DND-41 (cell line): Measurements from ENCODE around the gene PRKCE.

ENCODE experiments used
- ATAC-seq: fragments of 200-7000 bp; cut with Tn5 transposase; 3 replicates; pipeline ENCODE4 v1.9.1; 2021; ENCODE audit warnings: low read depth; ENCODE audit not compliant: insufficient read depth
- DNase-seq: peaks from one replicate; pipeline ENCODE4 v3.0.0-alpha.2; 2020
- H2AFZ ChIP-seq: 2 replicates; pipeline ENCODE4 v1.6.0; 2012; ENCODE audit warnings: low read depth, low read length
- H3K27ac ChIP-seq: 2 replicates; pipeline ENCODE4 v1.5.1; 2012; ENCODE audit warnings: low read length, inconsistent platforms
- H3K27me3 ChIP-seq: fragments of 200-600 bp; sonication (generic); 2 replicates; pipeline ENCODE4 v1.6.0; 2012; ENCODE audit warnings: low read length, mild to moderate bottlenecking, inconsistent platforms; ENCODE audit not compliant: insufficient read depth, poor library complexity
- H3K36me3 ChIP-seq: 2 replicates; pipeline ENCODE4 v1.5.1; 2012; ENCODE audit warnings: low read length, inconsistent platforms; ENCODE audit not compliant: insufficient read depth
- H3K4me1 ChIP-seq: 2 replicates; pipeline ENCODE4 v1.5.1; 2012; ENCODE audit warnings: mild to moderate bottlenecking, low read length; ENCODE audit not compliant: insufficient read depth
- H3K4me2 ChIP-seq: 2 replicates; pipeline ENCODE4 v1.6.0; 2012; ENCODE audit warnings: mild to moderate bottlenecking, moderate library complexity, low read length, inconsistent platforms; ENCODE audit not compliant: insufficient read depth
- H3K4me3 ChIP-seq, 2 experiments: fragments of 200-600 bp in 1 of 2; shearing (Covaris generic) in 1 of 2; 2 replicates each; pipeline ENCODE4 v1.5.1; 2012 to 2016; ENCODE audit warnings: inconsistent platforms in 2 of 2, low read length in 2 of 2, mild to moderate bottlenecking in 2 of 2, low read depth in 1 of 2, moderate library complexity in 1 of 2
- H3K79me2 ChIP-seq: 2 replicates; pipeline ENCODE4 v1.6.0; 2012; ENCODE audit warnings: low read length, inconsistent platforms; ENCODE audit not compliant: insufficient read depth
- H3K9ac ChIP-seq: 2 replicates; pipeline ENCODE4 v1.6.0; 2012; ENCODE audit warnings: low read depth, mild to moderate bottlenecking, inconsistent platforms, low read length, moderate library complexity
- H3K9me3 ChIP-seq: 2 replicates; pipeline ENCODE4 v1.5.1; 2012; ENCODE audit warnings: low read length, moderate library complexity, mild to moderate bottlenecking, inconsistent platforms; ENCODE audit not compliant: insufficient read depth, severe bottlenecking
- H4K20me1 ChIP-seq: 2 replicates; pipeline ENCODE4 v1.6.0; 2012; ENCODE audit warnings: low read length; ENCODE audit not compliant: insufficient read depth
- CTCF ChIP-seq: IDR thresholded peaks from 2 replicates; pipeline ENCODE4 v1.5.1; 2012; ENCODE audit warnings: borderline replicate concordance, low read length, moderate library complexity, mild to moderate bottlenecking; ENCODE audit not compliant: poor library complexity, severe bottlenecking; ENCODE audit errors: extremely low read depth
- EZH2 ChIP-seq: IDR thresholded peaks from 3 replicates; pipeline ENCODE4 v1.6.1; 2012; ENCODE audit warnings: borderline replicate concordance, low read depth, mild to moderate bottlenecking, moderate library complexity, low read length, inconsistent platforms; ENCODE audit not compliant: severe bottlenecking

Gene PRKCE

DNA sequence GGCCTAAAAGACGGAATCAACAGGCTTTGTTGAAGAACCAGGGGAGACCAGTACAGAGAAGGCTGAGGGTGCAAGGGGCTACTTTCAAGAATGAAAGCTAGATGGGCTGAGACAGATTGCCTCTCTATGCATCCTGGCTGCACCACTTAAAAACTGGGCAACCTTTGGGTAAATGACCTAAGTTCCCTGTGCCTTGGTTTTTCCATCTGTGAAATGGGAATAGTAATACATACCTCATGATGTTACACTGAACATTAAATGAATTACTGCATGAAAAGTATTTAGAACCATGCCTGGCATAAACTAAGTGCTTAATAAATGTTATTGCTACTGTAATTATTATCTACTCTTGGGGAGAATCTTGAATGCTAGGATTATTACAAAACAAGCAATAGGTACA lies 106.5 kb downstream of the PRKCE start:
- Histone ChIP-seq H3K4me3 (no peak overlapping the region), H3K79me2 (no peaks in the 10 kb centered on the region), H3K27me3 (no peaks in the 10 kb centered on the region), H4K20me1 (peaks cover 12% of the 10 kb centered on the region), H3K9ac (no peak overlapping the region), H3K4me2 (no peak overlapping the region), H3K27ac (no peak overlapping the region), H3K36me3 (no peaks in the 10 kb centered on the region), H2AFZ (no peak overlapping the region), H3K9me3 (no peaks in the 10 kb centered on the region), H3K4me1 (no peaks in the 10 kb centered on the region)
- DNase-seq (no peak), ATAC-seq (no peak)
- no peak for TF ChIP-seq CTCF
- TF ChIP-seq EZH2, result no peak

- Histone ChIP-seq H3K36me3 (no peaks in the 10 kb centered on the region), H3K4me2 (no peak overlapping the region), H3K27ac (no peak overlapping the region), H3K27me3 (no peaks in the 10 kb centered on the region), H3K9ac (no peak overlapping the region), H3K79me2 (no peaks in the 10 kb centered on the region), H3K4me1 (no peaks in the 10 kb centered on the region), H3K4me3 (no peak overlapping the region), H2AFZ (no peak overlapping the region), H4K20me1 (peaks cover 11% of the 10 kb centered on the region; the same call in 1 of the 2 replicates), H3K9me3 (no peaks in the 10 kb centered on the region)
- DNase-seq (no peak), ATAC-seq (no peak)
- TF ChIP-seq CTCF (no peak), EZH2 (no peak)
Observed at GRCh38 chr2:45759310-45759851, 107.9 kb downstream of the PRKCE start.

DNA sequence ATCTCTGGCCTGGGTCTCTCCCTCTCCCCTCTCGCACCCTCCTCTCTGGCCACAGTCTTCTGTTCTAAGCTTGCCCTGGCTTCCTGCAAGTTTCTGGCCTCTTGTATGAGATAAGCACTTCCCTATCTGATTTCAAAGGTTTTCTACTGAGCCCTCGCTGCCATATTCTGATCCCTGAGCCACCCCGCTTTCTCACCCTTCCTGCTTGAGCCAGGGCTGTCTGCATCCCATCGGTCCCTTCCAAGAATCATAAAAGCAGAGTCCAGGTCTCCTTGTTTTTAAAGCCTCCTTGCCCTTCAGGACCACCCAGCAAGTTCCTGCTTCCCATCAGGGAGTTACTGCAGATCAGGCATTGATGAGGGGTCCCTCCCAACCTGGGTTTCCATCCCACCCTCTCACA lies 110.2 kb downstream of the PRKCE start:
- DNase-seq (no peak), ATAC-seq (no peak)
- Histone ChIP-seq H3K4me3 (no peak overlapping the region), H4K20me1 (peaks cover 11% of the 10 kb centered on the region; the same call in 1 of the 2 replicates), H3K9ac (no peak overlapping the region), H3K4me2 (no peak overlapping the region), H3K36me3 (no peaks in the 10 kb centered on the region), H3K27me3 (no peaks in the 10 kb centered on the region), H3K9me3 (no peaks in the 10 kb centered on the region), H3K27ac (no peak overlapping the region), H3K4me1 (no peaks in the 10 kb centered on the region), H3K79me2 (no peaks in the 10 kb centered on the region), H2AFZ (no peak overlapping the region)
- TF ChIP-seq EZH2 (no peak), CTCF (no peak)
